ENCODE results near the gene FOXA1. TPM values are rescaled to one million over a fixed set of nuclear protein-coding genes. Genes with fewer than 3 reads are reported as not detected.

FOXA1 gene
- total and polyA plus RNA-seq, 9 of the 15 experiments (the other 6 are each of a cell fraction or from before 2014, with no cell fraction given): 0.20 to 3.0 (median 1.3) TPM

DNA sequence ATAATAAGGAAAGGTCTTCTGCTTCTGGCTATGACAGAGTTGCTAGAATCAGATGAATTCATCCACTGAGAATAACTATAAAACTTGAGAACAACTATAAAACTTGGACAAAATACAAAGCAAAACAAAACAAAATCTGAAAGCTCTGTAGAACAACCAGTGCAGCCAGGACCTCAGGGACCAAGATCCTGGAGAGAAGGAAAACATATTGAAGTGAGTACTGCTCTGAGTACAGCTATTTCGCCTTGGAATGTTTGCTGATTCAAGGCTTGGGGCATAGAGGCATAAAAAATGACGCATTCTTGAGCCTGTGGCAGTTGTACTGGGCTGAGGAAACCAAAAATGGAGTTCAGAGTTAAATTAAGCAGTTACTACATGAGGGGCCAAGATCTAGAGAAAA lies 21.7 kb downstream of the FOXA1 start (continued):
- TF ChIP-seq, protein P1, sequence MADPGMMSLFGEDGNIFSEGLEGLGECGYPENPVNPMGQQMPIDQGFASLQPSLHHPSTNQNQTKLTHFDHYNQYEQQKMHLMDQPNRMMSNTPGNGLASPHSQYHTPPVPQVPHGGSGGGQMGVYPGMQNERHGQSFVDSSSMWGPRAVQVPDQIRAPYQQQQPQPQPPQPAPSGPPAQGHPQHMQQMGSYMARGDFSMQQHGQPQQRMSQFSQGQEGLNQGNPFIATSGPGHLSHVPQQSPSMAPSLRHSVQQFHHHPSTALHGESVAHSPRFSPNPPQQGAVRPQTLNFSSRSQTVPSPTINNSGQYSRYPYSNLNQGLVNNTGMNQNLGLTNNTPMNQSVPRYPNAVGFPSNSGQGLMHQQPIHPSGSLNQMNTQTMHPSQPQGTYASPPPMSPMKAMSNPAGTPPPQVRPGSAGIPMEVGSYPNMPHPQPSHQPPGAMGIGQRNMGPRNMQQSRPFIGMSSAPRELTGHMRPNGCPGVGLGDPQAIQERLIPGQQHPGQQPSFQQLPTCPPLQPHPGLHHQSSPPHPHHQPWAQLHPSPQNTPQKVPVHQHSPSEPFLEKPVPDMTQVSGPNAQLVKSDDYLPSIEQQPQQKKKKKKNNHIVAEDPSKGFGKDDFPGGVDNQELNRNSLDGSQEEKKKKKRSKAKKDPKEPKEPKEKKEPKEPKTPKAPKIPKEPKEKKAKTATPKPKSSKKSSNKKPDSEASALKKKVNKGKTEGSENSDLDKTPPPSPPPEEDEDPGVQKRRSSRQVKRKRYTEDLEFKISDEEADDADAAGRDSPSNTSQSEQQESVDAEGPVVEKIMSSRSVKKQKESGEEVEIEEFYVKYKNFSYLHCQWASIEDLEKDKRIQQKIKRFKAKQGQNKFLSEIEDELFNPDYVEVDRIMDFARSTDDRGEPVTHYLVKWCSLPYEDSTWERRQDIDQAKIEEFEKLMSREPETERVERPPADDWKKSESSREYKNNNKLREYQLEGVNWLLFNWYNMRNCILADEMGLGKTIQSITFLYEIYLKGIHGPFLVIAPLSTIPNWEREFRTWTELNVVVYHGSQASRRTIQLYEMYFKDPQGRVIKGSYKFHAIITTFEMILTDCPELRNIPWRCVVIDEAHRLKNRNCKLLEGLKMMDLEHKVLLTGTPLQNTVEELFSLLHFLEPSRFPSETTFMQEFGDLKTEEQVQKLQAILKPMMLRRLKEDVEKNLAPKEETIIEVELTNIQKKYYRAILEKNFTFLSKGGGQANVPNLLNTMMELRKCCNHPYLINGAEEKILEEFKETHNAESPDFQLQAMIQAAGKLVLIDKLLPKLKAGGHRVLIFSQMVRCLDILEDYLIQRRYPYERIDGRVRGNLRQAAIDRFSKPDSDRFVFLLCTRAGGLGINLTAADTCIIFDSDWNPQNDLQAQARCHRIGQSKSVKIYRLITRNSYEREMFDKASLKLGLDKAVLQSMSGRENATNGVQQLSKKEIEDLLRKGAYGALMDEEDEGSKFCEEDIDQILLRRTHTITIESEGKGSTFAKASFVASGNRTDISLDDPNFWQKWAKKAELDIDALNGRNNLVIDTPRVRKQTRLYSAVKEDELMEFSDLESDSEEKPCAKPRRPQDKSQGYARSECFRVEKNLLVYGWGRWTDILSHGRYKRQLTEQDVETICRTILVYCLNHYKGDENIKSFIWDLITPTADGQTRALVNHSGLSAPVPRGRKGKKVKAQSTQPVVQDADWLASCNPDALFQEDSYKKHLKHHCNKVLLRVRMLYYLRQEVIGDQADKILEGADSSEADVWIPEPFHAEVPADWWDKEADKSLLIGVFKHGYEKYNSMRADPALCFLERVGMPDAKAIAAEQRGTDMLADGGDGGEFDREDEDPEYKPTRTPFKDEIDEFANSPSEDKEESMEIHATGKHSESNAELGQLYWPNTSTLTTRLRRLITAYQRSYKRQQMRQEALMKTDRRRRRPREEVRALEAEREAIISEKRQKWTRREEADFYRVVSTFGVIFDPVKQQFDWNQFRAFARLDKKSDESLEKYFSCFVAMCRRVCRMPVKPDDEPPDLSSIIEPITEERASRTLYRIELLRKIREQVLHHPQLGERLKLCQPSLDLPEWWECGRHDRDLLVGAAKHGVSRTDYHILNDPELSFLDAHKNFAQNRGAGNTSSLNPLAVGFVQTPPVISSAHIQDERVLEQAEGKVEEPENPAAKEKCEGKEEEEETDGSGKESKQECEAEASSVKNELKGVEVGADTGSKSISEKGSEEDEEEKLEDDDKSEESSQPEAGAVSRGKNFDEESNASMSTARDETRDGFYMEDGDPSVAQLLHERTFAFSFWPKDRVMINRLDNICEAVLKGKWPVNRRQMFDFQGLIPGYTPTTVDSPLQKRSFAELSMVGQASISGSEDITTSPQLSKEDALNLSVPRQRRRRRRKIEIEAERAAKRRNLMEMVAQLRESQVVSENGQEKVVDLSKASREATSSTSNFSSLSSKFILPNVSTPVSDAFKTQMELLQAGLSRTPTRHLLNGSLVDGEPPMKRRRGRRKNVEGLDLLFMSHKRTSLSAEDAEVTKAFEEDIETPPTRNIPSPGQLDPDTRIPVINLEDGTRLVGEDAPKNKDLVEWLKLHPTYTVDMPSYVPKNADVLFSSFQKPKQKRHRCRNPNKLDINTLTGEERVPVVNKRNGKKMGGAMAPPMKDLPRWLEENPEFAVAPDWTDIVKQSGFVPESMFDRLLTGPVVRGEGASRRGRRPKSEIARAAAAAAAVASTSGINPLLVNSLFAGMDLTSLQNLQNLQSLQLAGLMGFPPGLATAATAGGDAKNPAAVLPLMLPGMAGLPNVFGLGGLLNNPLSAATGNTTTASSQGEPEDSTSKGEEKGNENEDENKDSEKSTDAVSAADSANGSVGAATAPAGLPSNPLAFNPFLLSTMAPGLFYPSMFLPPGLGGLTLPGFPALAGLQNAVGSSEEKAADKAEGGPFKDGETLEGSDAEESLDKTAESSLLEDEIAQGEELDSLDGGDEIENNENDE (IDR thresholded peaks at IDR 0.05; ENCODE audit: low read depth, low read length): no peak
- TF ChIP-seq PTRF (tag; IDR thresholded peaks at IDR 0.05) (no peak), HNRNPL (IDR thresholded peaks at IDR 0.05; ENCODE audit: low read depth, low read length) (no peak), ZNF77 (CRISPR knock-in tag; IDR thresholded peaks at IDR 0.05) (no peak)
- TF ChIP-seq, protein P2, sequence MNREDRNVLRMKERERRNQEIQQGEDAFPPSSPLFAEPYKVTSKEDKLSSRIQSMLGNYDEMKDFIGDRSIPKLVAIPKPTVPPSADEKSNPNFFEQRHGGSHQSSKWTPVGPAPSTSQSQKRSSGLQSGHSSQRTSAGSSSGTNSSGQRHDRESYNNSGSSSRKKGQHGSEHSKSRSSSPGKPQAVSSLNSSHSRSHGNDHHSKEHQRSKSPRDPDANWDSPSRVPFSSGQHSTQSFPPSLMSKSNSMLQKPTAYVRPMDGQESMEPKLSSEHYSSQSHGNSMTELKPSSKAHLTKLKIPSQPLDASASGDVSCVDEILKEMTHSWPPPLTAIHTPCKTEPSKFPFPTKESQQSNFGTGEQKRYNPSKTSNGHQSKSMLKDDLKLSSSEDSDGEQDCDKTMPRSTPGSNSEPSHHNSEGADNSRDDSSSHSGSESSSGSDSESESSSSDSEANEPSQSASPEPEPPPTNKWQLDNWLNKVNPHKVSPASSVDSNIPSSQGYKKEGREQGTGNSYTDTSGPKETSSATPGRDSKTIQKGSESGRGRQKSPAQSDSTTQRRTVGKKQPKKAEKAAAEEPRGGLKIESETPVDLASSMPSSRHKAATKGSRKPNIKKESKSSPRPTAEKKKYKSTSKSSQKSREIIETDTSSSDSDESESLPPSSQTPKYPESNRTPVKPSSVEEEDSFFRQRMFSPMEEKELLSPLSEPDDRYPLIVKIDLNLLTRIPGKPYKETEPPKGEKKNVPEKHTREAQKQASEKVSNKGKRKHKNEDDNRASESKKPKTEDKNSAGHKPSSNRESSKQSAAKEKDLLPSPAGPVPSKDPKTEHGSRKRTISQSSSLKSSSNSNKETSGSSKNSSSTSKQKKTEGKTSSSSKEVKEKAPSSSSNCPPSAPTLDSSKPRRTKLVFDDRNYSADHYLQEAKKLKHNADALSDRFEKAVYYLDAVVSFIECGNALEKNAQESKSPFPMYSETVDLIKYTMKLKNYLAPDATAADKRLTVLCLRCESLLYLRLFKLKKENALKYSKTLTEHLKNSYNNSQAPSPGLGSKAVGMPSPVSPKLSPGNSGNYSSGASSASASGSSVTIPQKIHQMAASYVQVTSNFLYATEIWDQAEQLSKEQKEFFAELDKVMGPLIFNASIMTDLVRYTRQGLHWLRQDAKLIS (CRISPR knock-in tag; IDR thresholded peaks at IDR 0.05): no peak
